HCT116 (cell line): ENCODE data around the gene EIF2AK3. TPM values are rescaled to one million over a fixed set of nuclear protein-coding genes. Genes with fewer than 3 reads are reported as not detected.

Experiments used
- ATAC-seq: fragments of 200-7000 bp; cut with Tn5 transposase; 2 replicates; pipeline ENCODE4 v1.9.1; 2020; ENCODE audit warnings: mild to moderate bottlenecking, moderate library complexity
- BruUV-seq: library from RNA; stranded (reverse); fragments of 400-500 nt; replicated peaks from 2 replicates; lab custom pipeline; 2021; lab: Mats Ljungman, UMichigan
- CTCF ChIA-PET: fragments of 300-600 bp; sonication (Branson Sonifier 250); formaldehyde crosslinking; loops from one replicate; lab custom pipeline; 2021; ENCODE audit warnings: antibody characterized with exemption; lab: Charles Lee
- POLR2A ChIA-PET: fragments of 300-600, 350-600 bp; sonication (Branson Sonifier 250); formaldehyde crosslinking; loops from one replicate; lab custom pipeline; 2021; ENCODE audit warnings: antibody characterized with exemption; lab: Charles Lee
- RAD21 ChIA-PET, 2 experiments: fragments of 300-600 bp; sonication (Branson Sonifier 250); formaldehyde crosslinking; loops; one replicate each; lab custom pipeline; 2023; ENCODE audit warnings: low total read pairs in 2 of 2; ENCODE audit not compliant: uncharacterized antibody in 2 of 2, unreplicated experiment in 2 of 2, low non-redundant PET in 1 of 2; lab: Charles Lee
- DNase-seq: peaks from one replicate; pipeline ENCODE4 v3.0.0-alpha.2; 2010; ENCODE audit warnings: low read depth, low spot score
- H2AFZ ChIP-seq: fragments of 200-600 bp; shearing (Covaris generic), sonication (generic); 2 replicates; pipeline ENCODE4 v1.6.1; 2017; ENCODE audit warnings: low read depth, mixed run types, mixed read lengths, antibody characterized with exemption, low read length; ENCODE audit not compliant: poor library complexity, severe bottlenecking
- H3K27ac ChIP-seq: 2 replicates; pipeline ENCODE4 v1.5.1; 2012; ENCODE audit warnings: low read depth, low read length
- H3K27me3 ChIP-seq: fragments of 200-600 bp; sonication (generic); 2 replicates; pipeline ENCODE4 v1.6.1; 2016; ENCODE audit warnings: mixed run types, low read length, mixed read lengths; ENCODE audit not compliant: insufficient read depth
- H3K36me3 ChIP-seq, 2 experiments: fragments of 200-500 bp in 1 of 2; fragments of 200-600 bp in 1 of 2; sonication (Bioruptor generic) in 1 of 2; sonication (generic) in 1 of 2; 2 replicates each; pipeline versions ENCODE4 v1.5.1 to v1.6.1; 2014 to 2016; ENCODE audit warnings: low read length in 2 of 2, inconsistent platforms in 1 of 2, mixed read lengths in 1 of 2, mixed run types in 1 of 2; ENCODE audit not compliant: insufficient read depth in 2 of 2, control insufficient read depth in 1 of 2
- H3K4me1 ChIP-seq, 2 experiments: fragments of 200-600 bp in 1 of 2; sonication (generic) in 1 of 2; 2 replicates each; pipeline versions ENCODE4 v1.5.1 to v1.6.1; 2012 to 2017; ENCODE audit warnings: low read length in 2 of 2, inconsistent platforms in 1 of 2, mild to moderate bottlenecking in 1 of 2, mixed read lengths in 1 of 2, mixed run types in 1 of 2, moderate library complexity in 1 of 2; ENCODE audit not compliant: insufficient read depth in 2 of 2, control insufficient read depth in 1 of 2
- H3K4me2 ChIP-seq: fragments of 200-600 bp; sonication (generic); 2 replicates; pipeline ENCODE4 v1.6.1; 2017; ENCODE audit warnings: mixed run types, low read length, mixed read lengths
- H3K4me3 ChIP-seq, 2 experiments: fragments of 200-600 bp in 1 of 2; sonication (generic) in 1 of 2; replicated peaks in 1 of 2; 2 replicates each; pipeline ENCODE4 v1.5.1; 2011 to 2016; ENCODE audit warnings: low read length in 2 of 2, control low read depth in 1 of 2, low read depth in 1 of 2, mild to moderate bottlenecking in 1 of 2, mixed read lengths in 1 of 2, mixed run types in 1 of 2
- H3K79me2 ChIP-seq: fragments of 200-600 bp; sonication (generic); 2 replicates; pipeline ENCODE4 v1.6.1; 2017; ENCODE audit warnings: mild to moderate bottlenecking, mixed run types, low read length, moderate library complexity, mixed read lengths; ENCODE audit not compliant: insufficient read depth
- H3K9ac ChIP-seq: fragments of 200-600 bp; sonication (generic); 2 replicates; pipeline ENCODE4 v1.6.1; 2016; ENCODE audit warnings: low read length, mixed read lengths
- H3K9me2 ChIP-seq: fragments of 200-600 bp; sonication (generic), shearing (Covaris generic); 2 replicates; pipeline ENCODE4 v1.6.1; 2017; ENCODE audit warnings: mixed run types, mild to moderate bottlenecking, moderate library complexity; ENCODE audit not compliant: insufficient read depth
- H3K9me3 ChIP-seq, 2 experiments: fragments of 200-500 bp in 1 of 2; fragments of 200-600 bp in 1 of 2; sonication (Bioruptor generic) in 1 of 2; sonication (generic) in 1 of 2; 2 replicates each; pipeline ENCODE4 v1.6.1; 2014 to 2017; ENCODE audit warnings: low read length in 2 of 2, mixed read lengths in 2 of 2, inconsistent platforms in 1 of 2, low read depth in 1 of 2, mild to moderate bottlenecking in 1 of 2, mixed run types in 1 of 2, moderate library complexity in 1 of 2; ENCODE audit not compliant: control insufficient read depth in 1 of 2, insufficient read depth in 1 of 2
- H4K20me1 ChIP-seq: fragments of 200-600 bp; sonication (generic), shearing (Covaris generic); 2 replicates; pipeline ENCODE4 v1.6.1; 2017; ENCODE audit warnings: mixed run types, mild to moderate bottlenecking, moderate library complexity; ENCODE audit not compliant: insufficient read depth
- CTCF ChIP-seq, 3 experiments: fragments of 200-600 bp in 1 of 3; sonication (generic) in 1 of 3; IDR thresholded peaks in 2 of 3; conservative IDR thresholded peaks in 1 of 3; 2 replicates each; pipeline ENCODE4 v1.5.1; 2012 to 2017; ENCODE audit warnings: low read depth in 2 of 3, low read length in 2 of 3, antibody characterized with exemption in 1 of 3, borderline replicate concordance in 1 of 3, control low read depth in 1 of 3, mild to moderate bottlenecking in 1 of 3, mixed read lengths in 1 of 3, mixed run types in 1 of 3, moderate library complexity in 1 of 3; ENCODE audit not compliant: insufficient read depth in 1 of 3
- YY1 ChIP-seq: IDR thresholded peaks from 2 replicates; pipeline ENCODE4 v1.6.1; 2011; ENCODE audit warnings: low read length, low read depth, moderate library complexity, mild to moderate bottlenecking; ENCODE audit not compliant: insufficient replicate concordance; ENCODE audit errors: extremely low read depth
- intact Hi-C: fragments of 100-400 bp; cut with micrococcal nuclease; formaldehyde crosslinking; loops from 2 replicates; pipeline ENCODE4 v1.10.0; 2022
- total RNA-seq: library from RNA; stranded (reverse); gene quantifications from one replicate; pipeline ENCODE4 v1.2.1, GENCODE V29; 2021; ENCODE audit not compliant: unreplicated experiment
- TF ChIP-seq, protein P1 (sequence below): IDR thresholded peaks from 2 replicates; pipeline ENCODE4 v1.6.1; 2012; ENCODE audit warnings: low read depth

EIF2AK3 gene
- total RNA-seq, 1 experiment from 2014 or later, result 8.9 TPM

GRCh38 chr2:88557290-88557689 lies 70.0 kb downstream of the EIF2AK3 start (continued):
- no peak for TF ChIP-seq YY1

GRCh38 chr2:88556026-88556425 lies 71.2 kb downstream of the EIF2AK3 start:
- no peak overlapping the region for H3K4me2 ChIP-seq
- BruUV-seq, result no TSS peak
- no peaks in the 10 kb centered on the region for H3K36me3 ChIP-seq
- no peaks in the 10 kb centered on the region for H3K9me3 ChIP-seq
- no peaks in the 10 kb centered on the region for H3K27me3 ChIP-seq
- ChIA-PET RAD21 (no interaction called here), POLR2A (no interaction called here), CTCF (no interaction called here)
- no peaks in the 10 kb centered on the region for H4K20me1 ChIP-seq
- H3K27ac ChIP-seq, result no peak overlapping the region
- intact Hi-C loops, result no loop called here
- DNase-seq, result no peak
- no peaks in the 10 kb centered on the region for H3K9me2 ChIP-seq
- no peak overlapping the region for H2AFZ ChIP-seq
- no peaks in the 10 kb centered on the region for H3K4me1 ChIP-seq
- no peak overlapping the region for H3K9ac ChIP-seq
- H3K4me3 ChIP-seq, result no peak overlapping the region
- H3K79me2 ChIP-seq, result no peaks in the 10 kb centered on the region
- ATAC-seq, result no peak
- TF ChIP-seq, protein P1, sequence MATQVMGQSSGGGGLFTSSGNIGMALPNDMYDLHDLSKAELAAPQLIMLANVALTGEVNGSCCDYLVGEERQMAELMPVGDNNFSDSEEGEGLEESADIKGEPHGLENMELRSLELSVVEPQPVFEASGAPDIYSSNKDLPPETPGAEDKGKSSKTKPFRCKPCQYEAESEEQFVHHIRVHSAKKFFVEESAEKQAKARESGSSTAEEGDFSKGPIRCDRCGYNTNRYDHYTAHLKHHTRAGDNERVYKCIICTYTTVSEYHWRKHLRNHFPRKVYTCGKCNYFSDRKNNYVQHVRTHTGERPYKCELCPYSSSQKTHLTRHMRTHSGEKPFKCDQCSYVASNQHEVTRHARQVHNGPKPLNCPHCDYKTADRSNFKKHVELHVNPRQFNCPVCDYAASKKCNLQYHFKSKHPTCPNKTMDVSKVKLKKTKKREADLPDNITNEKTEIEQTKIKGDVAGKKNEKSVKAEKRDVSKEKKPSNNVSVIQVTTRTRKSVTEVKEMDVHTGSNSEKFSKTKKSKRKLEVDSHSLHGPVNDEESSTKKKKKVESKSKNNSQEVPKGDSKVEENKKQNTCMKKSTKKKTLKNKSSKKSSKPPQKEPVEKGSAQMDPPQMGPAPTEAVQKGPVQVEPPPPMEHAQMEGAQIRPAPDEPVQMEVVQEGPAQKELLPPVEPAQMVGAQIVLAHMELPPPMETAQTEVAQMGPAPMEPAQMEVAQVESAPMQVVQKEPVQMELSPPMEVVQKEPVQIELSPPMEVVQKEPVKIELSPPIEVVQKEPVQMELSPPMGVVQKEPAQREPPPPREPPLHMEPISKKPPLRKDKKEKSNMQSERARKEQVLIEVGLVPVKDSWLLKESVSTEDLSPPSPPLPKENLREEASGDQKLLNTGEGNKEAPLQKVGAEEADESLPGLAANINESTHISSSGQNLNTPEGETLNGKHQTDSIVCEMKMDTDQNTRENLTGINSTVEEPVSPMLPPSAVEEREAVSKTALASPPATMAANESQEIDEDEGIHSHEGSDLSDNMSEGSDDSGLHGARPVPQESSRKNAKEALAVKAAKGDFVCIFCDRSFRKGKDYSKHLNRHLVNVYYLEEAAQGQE, result no peak
- no peak for TF ChIP-seq CTCF (IDR thresholded peaks at IDR 0.05 in 2 of 3, conservative IDR thresholded peaks at IDR 0.05 in 1 of 3; ENCODE audit: borderline replicate concordance in 1 of 3, insufficient read depth in 1 of 3, low read depth in 2 of 3, low read length in 2 of 3)
